H9 (cell line): ENCODE data around the gene SNED1. TPM values are rescaled to one million over a fixed set of nuclear protein-coding genes. Genes with fewer than 3 reads are reported as not detected.

Source experiments
- DNase-seq: peaks from one replicate; pipeline ENCODE4 v3.0.0-alpha.2; 2017
- H2AFZ ChIP-seq: one replicate; pipeline ENCODE4 v1.6.1; 2013; ENCODE audit warnings: mild to moderate bottlenecking, low read length, control low read depth, moderate library complexity
- H2AK5ac ChIP-seq: 2 replicates; pipeline ENCODE4 v1.6.1; 2013; ENCODE audit warnings: low read length, control low read depth, mixed read lengths; ENCODE audit not compliant: insufficient read length
- H2BK120ac ChIP-seq: one replicate; pipeline ENCODE4 v1.6.1; 2013; ENCODE audit warnings: low read depth, mild to moderate bottlenecking, low read length, control low read depth, inconsistent platforms; ENCODE audit not compliant: poor library complexity, severe bottlenecking
- H2BK12ac ChIP-seq: 2 replicates; pipeline ENCODE4 v1.6.1; 2013; ENCODE audit warnings: low read length, control low read depth, mixed read lengths, low read depth; ENCODE audit not compliant: insufficient read length
- H2BK15ac ChIP-seq: 2 replicates; pipeline ENCODE4 v1.6.1; 2013; ENCODE audit warnings: low read depth, low read length, control low read depth
- H2BK20ac ChIP-seq: one replicate; pipeline ENCODE4 v1.6.1; 2013; ENCODE audit warnings: low read depth, mild to moderate bottlenecking, low read length, control low read depth, inconsistent platforms; ENCODE audit not compliant: poor library complexity, severe bottlenecking
- H2BK5ac ChIP-seq: 2 replicates; pipeline ENCODE4 v1.6.1; 2013; ENCODE audit warnings: low read length, control low read depth, mixed read lengths; ENCODE audit not compliant: insufficient read length
- H3K14ac ChIP-seq: 2 replicates; pipeline ENCODE4 v1.6.1; 2013; ENCODE audit warnings: low read length, control low read depth; ENCODE audit not compliant: insufficient read depth
- H3K18ac ChIP-seq: 2 replicates; pipeline ENCODE4 v1.6.1; 2013; ENCODE audit warnings: low read depth, mild to moderate bottlenecking, mixed read lengths, low read length, control low read depth; ENCODE audit not compliant: insufficient read length
- H3K23ac ChIP-seq: 2 replicates; pipeline ENCODE4 v1.6.1; 2013; ENCODE audit warnings: low read length, control low read depth, mixed read lengths, low read depth; ENCODE audit not compliant: insufficient read length
- H3K23me2 ChIP-seq: 2 replicates; pipeline ENCODE4 v1.6.1; 2013; ENCODE audit warnings: low read depth, mild to moderate bottlenecking, mixed read lengths, low read length, control low read depth; ENCODE audit not compliant: insufficient read length, poor library complexity, severe bottlenecking
- H3K27ac ChIP-seq: 2 replicates; pipeline ENCODE4 v1.5.1; 2013; ENCODE audit warnings: low read length, control low read depth, mixed read lengths, low read depth; ENCODE audit not compliant: insufficient read length
- H3K27me3 ChIP-seq: 2 replicates; pipeline ENCODE4 v1.6.1; 2013; ENCODE audit warnings: low read length, control low read depth, inconsistent platforms; ENCODE audit not compliant: insufficient read depth
- H3K4ac ChIP-seq: 2 replicates; pipeline ENCODE4 v1.6.1; 2013; ENCODE audit warnings: low read depth, mild to moderate bottlenecking, control low read depth, inconsistent platforms, low read length, moderate library complexity
- H3K4me1 ChIP-seq: 2 replicates; pipeline ENCODE4 v1.6.1; 2013; ENCODE audit warnings: low read length, control low read depth, inconsistent platforms; ENCODE audit not compliant: insufficient read depth
- H3K4me2 ChIP-seq: 2 replicates; pipeline ENCODE4 v1.6.1; 2013; ENCODE audit warnings: low read length, control low read depth, mixed read lengths; ENCODE audit not compliant: insufficient read length, insufficient read depth
- H3K56ac ChIP-seq: 2 replicates; pipeline ENCODE4 v1.6.1; 2013; ENCODE audit warnings: low read depth, mild to moderate bottlenecking, mixed read lengths, low read length, control low read depth; ENCODE audit not compliant: insufficient read length
- H3K79me1 ChIP-seq: 2 replicates; pipeline ENCODE4 v1.6.1; 2013; ENCODE audit warnings: low read depth, mild to moderate bottlenecking, moderate library complexity, low read length, control low read depth, inconsistent platforms; ENCODE audit not compliant: insufficient read depth, poor library complexity, severe bottlenecking
- H3K79me2 ChIP-seq: 2 replicates; pipeline ENCODE4 v1.6.1; 2013; ENCODE audit warnings: low read length, control low read depth, inconsistent platforms; ENCODE audit not compliant: insufficient read depth
- H3K9ac ChIP-seq: 2 replicates; pipeline ENCODE4 v1.6.1; 2013; ENCODE audit warnings: low read length, control low read depth, mixed read lengths; ENCODE audit not compliant: insufficient read length; ENCODE audit errors: extremely low read depth
- H3K9me3 ChIP-seq: one replicate; pipeline ENCODE4 v1.6.1; 2013; ENCODE audit warnings: low read depth, low read length, inconsistent platforms; ENCODE audit not compliant: control insufficient read depth
- H3T11ph ChIP-seq: one replicate; pipeline ENCODE4 v1.6.1; 2013; ENCODE audit warnings: mild to moderate bottlenecking, low read length, control low read depth, inconsistent platforms
- H4K20me1 ChIP-seq: one replicate; pipeline ENCODE4 v1.6.1; 2013; ENCODE audit not compliant: control insufficient read depth, insufficient read length, insufficient read depth
- H4K5ac ChIP-seq: 2 replicates; pipeline ENCODE4 v1.6.1; 2013; ENCODE audit warnings: low read depth, mild to moderate bottlenecking, mixed read lengths, low read length, control low read depth; ENCODE audit not compliant: insufficient read length
- H4K8ac ChIP-seq: replicated peaks from 2 replicates; pipeline ENCODE4 v1.6.1; 2013; ENCODE audit warnings: low read length, control low read depth, mixed read lengths, low read depth; ENCODE audit not compliant: insufficient read length
- H4K91ac ChIP-seq: 2 replicates; pipeline ENCODE4 v1.6.1; 2013; ENCODE audit warnings: low read depth, mild to moderate bottlenecking, moderate library complexity, mixed read lengths, low read length, control low read depth; ENCODE audit not compliant: insufficient read length
- H3K27ac Mint-ChIP-seq, 3 experiments: 2 replicates in 2 of 3; 3 replicates in 1 of 3; pipeline ENCODE4 v1.8.0; 2020 to 2021; ENCODE audit warnings: mixed read lengths in 3 of 3, mild to moderate bottlenecking in 1 of 3, moderate library complexity in 1 of 3
- H3K27me3 Mint-ChIP-seq: 2 replicates; pipeline ENCODE4 v1.8.0; 2021; ENCODE audit warnings: low read depth, mild to moderate bottlenecking, moderate library complexity, mixed read lengths
- H3K36me3 Mint-ChIP-seq, 3 experiments: 2 replicates in 2 of 3; 3 replicates in 1 of 3; pipeline ENCODE4 v1.8.0; 2020 to 2021; ENCODE audit warnings: low read depth in 3 of 3, mixed read lengths in 3 of 3; ENCODE audit not compliant: insufficient read depth in 1 of 3
- H3K4me1 Mint-ChIP-seq, 2 experiments: 2 replicates each; pipeline ENCODE4 v1.8.0; 2020; ENCODE audit warnings: mixed read lengths in 2 of 2
- H3K4me3 Mint-ChIP-seq, 2 experiments: 2 replicates in 1 of 2; 3 replicates in 1 of 2; pipeline ENCODE4 v1.8.0; 2020 to 2021; ENCODE audit warnings: mild to moderate bottlenecking in 2 of 2, mixed read lengths in 2 of 2, moderate library complexity in 1 of 2
- H3K9me3 Mint-ChIP-seq, 2 experiments: 2 replicates in 1 of 2; 3 replicates in 1 of 2; pipeline ENCODE4 v1.8.0; 2020; ENCODE audit warnings: mild to moderate bottlenecking in 2 of 2, mixed read lengths in 2 of 2, moderate library complexity in 1 of 2
- CTCF ChIP-seq: fragments of 200-600 bp; sonication (generic); conservative IDR thresholded peaks from 3 replicates; pipeline ENCODE4 v1.8.0; 2021; ENCODE audit warnings: antibody characterized with exemption, mild to moderate bottlenecking
- WGBS: extraction: QIAGEN DNeasy Blood & Tissue Kit; methylation state at CpG from one replicate; pipeline ENCODE4 v1.1.7; 2013; ENCODE audit warnings: missing lambda C conversion rate, low lambda C conversion rate, mixed read lengths; ENCODE audit not compliant: insufficient read length; ENCODE audit errors: extremely low coverage; 5-methylcytosine and 5-hydroxymethylcytosine counted together
- total RNA-seq: library from RNA; stranded (reverse); gene quantifications from 2 replicates; pipeline ENCODE4 v1.2.1, GENCODE V29; 2021

Gene SNED1
- total RNA-seq, 1 experiment from 2014 or later = 2.5 TPM

GRCh38 chr2:240992572-240993291 is 5.7 kb upstream of the SNED1 start:
- Histone ChIP-seq H3K4ac (no peak overlapping the region), H3K27ac (no peak overlapping the region), H3K14ac (no peak overlapping the region), H3K4me1 (no peaks in the 10 kb centered on the region), H4K20me1 (no peaks in the 10 kb centered on the region), H3K18ac (no peak overlapping the region), H3K9me3 (no peaks in the 10 kb centered on the region), H2BK20ac (no peak overlapping the region), H3K4me2 (no peak overlapping the region), H3K23ac (no peak overlapping the region), H4K91ac (no peak overlapping the region), H3K23me2 (no peaks in the 10 kb centered on the region), H4K5ac (no peak overlapping the region), H3K27me3 (no peaks in the 10 kb centered on the region), H3T11ph (no peak overlapping the region), H3K79me1 (no peaks in the 10 kb centered on the region), H2BK15ac (no peak overlapping the region), H2AK5ac (no peak overlapping the region), H3K79me2 (no peaks in the 10 kb centered on the region), H2BK120ac (no peak overlapping the region), H4K8ac (no peak overlapping the region), H3K56ac (no peak overlapping the region), H2BK5ac (no peak overlapping the region), H2BK12ac (no peak overlapping the region), H2AFZ (no peak overlapping the region), H3K9ac (no peak overlapping the region)
- Mint-ChIP-seq H3K27me3 (peaks cover 11% of the 10 kb centered on the region), H3K27ac (no peak overlapping the region), H3K4me3 (no peak overlapping the region), H3K4me1 (peaks cover 0 to 4% of the 10 kb centered on the region in 2 experiments; a peak in 2 of 4 replicates), H3K36me3 (no peaks in the 10 kb centered on the region), H3K9me3 (no peaks in the 10 kb centered on the region)
- TF ChIP-seq CTCF = no peak
- peak; percentile 20 for DNase-seq
- no CpG with 5 or more reads among the region's 20 CpGs for WGBS
